ENCODE results near the gene NEURL1.

Gene NEURL1

DNA sequence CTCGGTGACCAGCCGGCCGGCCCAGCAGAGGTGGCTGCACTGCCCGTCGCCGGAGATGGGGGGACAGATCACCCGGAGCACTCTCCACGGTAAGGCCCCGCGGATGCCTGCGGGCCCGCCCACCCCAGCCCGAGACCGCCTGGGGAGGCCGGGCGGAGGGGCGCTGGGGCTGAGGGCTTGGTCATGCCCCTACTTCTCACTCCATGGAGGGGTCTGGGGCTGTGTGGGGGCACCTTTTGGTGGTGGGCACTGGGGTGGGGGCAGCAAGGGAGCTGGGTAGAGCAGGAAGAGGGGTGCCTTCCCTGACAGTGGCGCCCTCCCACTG lies 61.8 kb downstream of the NEURL1 start:
- TF ChIP-seq ZNF274 (IDR thresholded peaks at IDR 0.05; ENCODE audit: low read depth, low read length) (no peak), SUZ12 (IDR thresholded peaks at IDR 0.05; ENCODE audit: extremely low read depth, insufficient read depth, insufficient read length) (no peak), YY1 (IDR thresholded peaks at IDR 0.05; ENCODE audit: insufficient read depth, insufficient read length) (no peak)
- no peak overlapping the region for H3K9ac ChIP-seq (ENCODE audit: insufficient read length, low read depth)
- H3K4me1 ChIP-seq (ENCODE audit: insufficient read depth, insufficient read length): peaks cover 4% of the 10 kb centered on the region
- no peaks in the 10 kb centered on the region for H3K9me3 ChIP-seq (ENCODE audit: insufficient read depth, low read length)
- no peak overlapping the region for H3K4me3 ChIP-seq (ENCODE audit: insufficient read length, low read depth)
- H3K36me3 ChIP-seq (ENCODE audit: insufficient read depth, insufficient read length, low read length): no peaks in the 10 kb centered on the region
- no peaks in the 10 kb centered on the region for H3K27me3 ChIP-seq (ENCODE audit: insufficient read depth, insufficient read length)
- no peak for DNase-seq (ENCODE audit: low read depth, low spot score)

DNA sequence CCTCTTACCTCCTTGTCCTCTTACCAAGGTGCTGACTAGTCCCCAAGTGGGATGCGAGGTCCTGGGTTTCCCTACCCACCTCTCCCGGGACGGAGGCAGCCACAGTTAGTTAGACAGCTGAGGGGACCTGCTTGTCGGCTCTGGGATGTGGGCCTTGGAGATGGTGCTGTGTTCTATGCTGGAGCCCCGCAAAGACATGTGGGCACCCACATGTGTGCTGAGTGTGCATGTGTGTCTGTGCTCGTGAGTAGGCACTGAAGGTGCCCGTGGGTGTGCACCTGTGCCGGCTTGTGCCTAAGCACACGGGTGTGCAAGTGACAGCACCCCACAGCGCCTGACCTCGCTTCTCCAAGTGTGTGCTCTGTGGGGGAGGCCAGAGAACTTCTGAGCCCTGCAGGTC lies 62.2 kb downstream of the NEURL1 start:
- TF ChIP-seq ZNF274 (IDR thresholded peaks at IDR 0.05; ENCODE audit: low read depth, low read length): no peak
- no peak for TF ChIP-seq SUZ12 (IDR thresholded peaks at IDR 0.05; ENCODE audit: extremely low read depth, insufficient read depth, insufficient read length)
- no peak for TF ChIP-seq YY1 (IDR thresholded peaks at IDR 0.05; ENCODE audit: insufficient read depth, insufficient read length)
- Histone ChIP-seq H3K27me3 (ENCODE audit: insufficient read depth, insufficient read length) (no peaks in the 10 kb centered on the region), H3K9ac (ENCODE audit: insufficient read length, low read depth) (no peak overlapping the region)

GRCh38 chr10:103556383-103557007 lies 63.0 kb downstream of the NEURL1 start:
- Histone ChIP-seq H3K9me3 (ENCODE audit: insufficient read depth, low read length) (peaks cover 4% of the 10 kb centered on the region; the same call in 1 of the 2 replicates), H3K4me3 (ENCODE audit: insufficient read length, low read depth) (no peak overlapping the region), H3K9ac (ENCODE audit: insufficient read length, low read depth) (no peak overlapping the region), H3K4me1 (ENCODE audit: insufficient read depth, insufficient read length) (peaks cover 4% of the 10 kb centered on the region), H3K27me3 (ENCODE audit: insufficient read depth, insufficient read length) (no peaks in the 10 kb centered on the region), H3K36me3 (ENCODE audit: insufficient read depth, insufficient read length, low read length) (no peaks in the 10 kb centered on the region)
- no peak for DNase-seq (ENCODE audit: low read depth, low spot score)
- TF ChIP-seq SUZ12 (IDR thresholded peaks at IDR 0.05; ENCODE audit: extremely low read depth, insufficient read depth, insufficient read length) (no peak), YY1 (IDR thresholded peaks at IDR 0.05; ENCODE audit: insufficient read depth, insufficient read length) (no peak), ZNF274 (IDR thresholded peaks at IDR 0.05; ENCODE audit: low read depth, low read length) (no peak)

More for the DNA sequence above, 62.2 kb downstream of the NEURL1 start:
- DNase-seq (ENCODE audit: low read depth, low spot score): no peak
- Histone ChIP-seq H3K9me3 (ENCODE audit: insufficient read depth, low read length) (no peaks in the 10 kb centered on the region), H3K4me3 (ENCODE audit: insufficient read length, low read depth) (no peak overlapping the region), H3K36me3 (ENCODE audit: insufficient read depth, insufficient read length, low read length) (no peaks in the 10 kb centered on the region), H3K4me1 (ENCODE audit: insufficient read depth, insufficient read length) (peaks cover 4% of the 10 kb centered on the region)

DNA sequence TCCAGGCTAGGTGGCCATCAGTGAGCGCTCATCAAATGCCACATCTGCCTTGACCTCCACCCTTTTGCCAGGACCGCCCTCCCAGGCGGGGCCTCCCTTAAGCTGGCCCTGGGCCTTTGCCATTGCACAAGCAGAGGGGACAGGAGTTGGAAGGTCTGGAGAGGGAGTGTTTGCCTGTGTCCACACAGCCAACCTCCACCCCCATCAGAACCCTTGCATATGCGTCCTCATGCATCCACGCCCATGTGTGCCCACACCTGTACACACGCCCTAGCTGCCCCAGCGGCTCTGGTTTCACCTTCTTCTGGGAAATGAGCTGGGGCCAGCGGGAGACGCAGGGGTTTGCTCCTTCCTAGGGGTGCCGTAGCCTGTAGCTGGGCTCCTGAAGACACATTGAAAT lies 64.0 kb downstream of the NEURL1 start:
- no peak overlapping the region for H3K4me3 ChIP-seq (ENCODE audit: insufficient read length, low read depth)
- no peak for DNase-seq (ENCODE audit: low read depth, low spot score)
- peaks cover 4% of the 10 kb centered on the region; the same call in 1 of the 2 replicates for H3K9me3 ChIP-seq (ENCODE audit: insufficient read depth, low read length)
- no peaks in the 10 kb centered on the region for H3K27me3 ChIP-seq (ENCODE audit: insufficient read depth, insufficient read length)
- H3K4me1 ChIP-seq (ENCODE audit: insufficient read depth, insufficient read length): peaks cover 2% of the 10 kb centered on the region
- no peak for TF ChIP-seq ZNF274 (IDR thresholded peaks at IDR 0.05; ENCODE audit: low read depth, low read length)
- no peak for TF ChIP-seq SUZ12 (IDR thresholded peaks at IDR 0.05; ENCODE audit: extremely low read depth, insufficient read depth, insufficient read length)
- TF ChIP-seq YY1 (IDR thresholded peaks at IDR 0.05; ENCODE audit: insufficient read depth, insufficient read length): no peak
- no peak overlapping the region for H3K9ac ChIP-seq (ENCODE audit: insufficient read length, low read depth)
- no peaks in the 10 kb centered on the region for H3K36me3 ChIP-seq (ENCODE audit: insufficient read depth, insufficient read length, low read length)

- DNase-seq (ENCODE audit: low read depth, low spot score): no peak
- no peaks in the 10 kb centered on the region for H3K27me3 ChIP-seq (ENCODE audit: insufficient read depth, insufficient read length)
- TF ChIP-seq YY1 (IDR thresholded peaks at IDR 0.05; ENCODE audit: insufficient read depth, insufficient read length) (no peak), ZNF274 (IDR thresholded peaks at IDR 0.05; ENCODE audit: low read depth, low read length) (no peak), SUZ12 (IDR thresholded peaks at IDR 0.05; ENCODE audit: extremely low read depth, insufficient read depth, insufficient read length) (no peak)
- H3K9ac ChIP-seq (ENCODE audit: insufficient read length, low read depth): no peak overlapping the region
- peaks cover 2% of the 10 kb centered on the region for H3K4me1 ChIP-seq (ENCODE audit: insufficient read depth, insufficient read length)
- no peaks in the 10 kb centered on the region for H3K36me3 ChIP-seq (ENCODE audit: insufficient read depth, insufficient read length, low read length)
- H3K9me3 ChIP-seq (ENCODE audit: insufficient read depth, low read length): peaks cover 4% of the 10 kb centered on the region; the same call in 1 of the 2 replicates
- no peak overlapping the region for H3K4me3 ChIP-seq (ENCODE audit: insufficient read length, low read depth)
Observed at GRCh38 chr10:103558911-103559310, 65.4 kb downstream of the NEURL1 start.

DNA sequence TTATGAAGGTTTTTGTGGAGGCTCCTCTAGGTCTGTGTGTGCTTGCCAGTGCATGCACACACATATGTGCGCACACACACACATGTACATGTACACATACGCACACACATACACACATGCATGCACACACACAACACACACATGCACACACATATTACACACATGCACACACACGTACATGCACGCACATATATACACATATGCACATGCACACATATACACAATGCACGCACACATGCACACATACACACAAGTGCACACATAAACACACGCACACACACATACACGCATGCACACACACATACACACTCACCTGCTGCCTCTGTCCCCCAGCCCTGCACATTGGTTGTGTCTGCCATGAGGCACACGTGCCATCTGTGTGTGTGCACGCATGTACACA lies 66.3 kb downstream of the NEURL1 start:
- Histone ChIP-seq H3K27me3 (ENCODE audit: insufficient read depth, insufficient read length) (no peaks in the 10 kb centered on the region), H3K36me3 (ENCODE audit: insufficient read depth, insufficient read length, low read length) (no peaks in the 10 kb centered on the region), H3K9me3 (ENCODE audit: insufficient read depth, low read length) (peaks cover 4% of the 10 kb centered on the region; the same call in 1 of the 2 replicates), H3K4me1 (ENCODE audit: insufficient read depth, insufficient read length) (peaks cover 5% of the 10 kb centered on the region), H3K4me3 (ENCODE audit: insufficient read length, low read depth) (no peak overlapping the region), H3K9ac (ENCODE audit: insufficient read length, low read depth) (no peak overlapping the region)
- no peak for DNase-seq (ENCODE audit: low read depth, low spot score)
- TF ChIP-seq YY1 (IDR thresholded peaks at IDR 0.05; ENCODE audit: insufficient read depth, insufficient read length): no peak

DNA sequence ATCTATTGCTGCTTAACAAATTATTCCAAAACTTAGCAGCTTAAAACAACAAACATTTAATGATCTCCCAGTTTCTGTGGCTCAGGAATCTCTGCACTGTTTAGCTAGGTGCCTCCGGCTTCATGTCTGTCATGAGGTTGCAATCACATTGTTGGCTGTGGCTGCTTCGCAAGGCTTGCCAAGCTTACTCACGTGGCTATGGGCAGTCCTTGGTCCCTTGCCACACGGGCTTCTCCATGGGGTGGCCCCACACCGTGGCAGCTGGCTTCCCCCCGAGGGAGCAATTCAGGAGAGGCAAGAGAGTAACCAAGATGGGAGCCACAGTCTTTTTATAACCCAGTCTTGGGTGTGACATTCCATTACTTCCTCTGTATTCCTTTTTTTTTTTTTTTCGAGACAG lies 67.4 kb downstream of the NEURL1 start:
- DNase-seq (ENCODE audit: low read depth, low spot score): no peak
- Histone ChIP-seq H3K9ac (ENCODE audit: insufficient read length, low read depth) (no peak overlapping the region), H3K4me3 (ENCODE audit: insufficient read length, low read depth) (no peak overlapping the region), H3K27me3 (ENCODE audit: insufficient read depth, insufficient read length) (no peaks in the 10 kb centered on the region), H3K4me1 (ENCODE audit: insufficient read depth, insufficient read length) (peaks cover 5% of the 10 kb centered on the region), H3K36me3 (ENCODE audit: insufficient read depth, insufficient read length, low read length) (no peaks in the 10 kb centered on the region), H3K9me3 (ENCODE audit: insufficient read depth, low read length) (peaks cover 4% of the 10 kb centered on the region; the same call in 1 of the 2 replicates)
- TF ChIP-seq SUZ12 (IDR thresholded peaks at IDR 0.05; ENCODE audit: extremely low read depth, insufficient read depth, insufficient read length) (no peak), ZNF274 (IDR thresholded peaks at IDR 0.05; ENCODE audit: low read depth, low read length) (no peak), YY1 (IDR thresholded peaks at IDR 0.05; ENCODE audit: insufficient read depth, insufficient read length) (no peak)
